HepG2 (cell line): Measurements from ENCODE around the gene PLCB1. TPM values are rescaled to one million over a fixed set of nuclear protein-coding genes. Genes with fewer than 3 reads are reported as not detected.

Experiments
- ATAC-seq: fragments of 200-7000 bp; cut with Tn5 transposase; 3 replicates; pipeline ENCODE4 v1.9.1; 2020; ENCODE audit warnings: mild to moderate bottlenecking, moderate library complexity
- BruUV-seq: library from RNA; stranded (reverse); fragments of 400-500 nt; replicated peaks from 2 replicates; lab custom pipeline; 2021; lab: Mats Ljungman, UMichigan
- CTCF ChIA-PET: fragments of 300-600 bp; formaldehyde crosslinking; extraction: SDS; loops from one replicate; lab custom pipeline; 2021; ENCODE audit warnings: low total read pairs, inconsistent platforms, low intra/inter-chr PET ratio; lab: Yijun Ruan, JAX
- POLR2A ChIA-PET: fragments of 350-600 bp; sonication (Branson Sonifier 250); formaldehyde crosslinking; loops from one replicate; lab custom pipeline; 2020; ENCODE audit warnings: antibody characterized with exemption, inconsistent platforms; lab: Yijun Ruan, JAX
- DNase-seq: peaks from one replicate; pipeline ENCODE4 v3.0.0-alpha.2; 2015; ENCODE audit warnings: low spot score
- FAIRE-seq: peaks from 3 replicates; lab custom pipeline; 2011; peaks lifted over from hg19 to GRCh38; lab: Jason Lieb, UNC
- H2AFZ ChIP-seq: one replicate; pipeline ENCODE4 v1.6.1; 2011; ENCODE audit warnings: low read length, inconsistent platforms
- H3K27ac ChIP-seq: fragments of 300-600 bp; 3 replicates; pipeline ENCODE4 v1.8.0; 2011; ENCODE audit warnings: mixed run types, mild to moderate bottlenecking, mixed read lengths, low read length, inconsistent platforms; ENCODE audit not compliant: insufficient read depth; ENCODE audit errors: extremely low read length
- H3K27me3 ChIP-seq, 2 experiments: fragments of 200-600 bp in 1 of 2; 2 replicates in 1 of 2; 3 replicates in 1 of 2; pipeline versions ENCODE4 v1.6.0 to v1.8.0; 2011; ENCODE audit warnings: low read length in 2 of 2, mild to moderate bottlenecking in 2 of 2, moderate library complexity in 2 of 2, inconsistent platforms in 1 of 2; ENCODE audit not compliant: insufficient read depth in 2 of 2, control insufficient read depth in 1 of 2
- H3K36me3 ChIP-seq, 2 experiments: fragments of 200-600 bp in 1 of 2; replicated peaks in 1 of 2; 2 replicates in 1 of 2; 3 replicates in 1 of 2; pipeline versions ENCODE4 v1.5.1 to v1.8.0; 2011; ENCODE audit warnings: low read length in 2 of 2, inconsistent platforms in 1 of 2; ENCODE audit not compliant: insufficient read depth in 2 of 2, control insufficient read depth in 1 of 2
- H3K4me1 ChIP-seq: 2 replicates; pipeline ENCODE4 v1.5.1; 2012; ENCODE audit warnings: low read length, inconsistent platforms; ENCODE audit not compliant: insufficient read depth
- H3K4me2 ChIP-seq: 2 replicates; pipeline ENCODE4 v1.6.0; 2011; ENCODE audit warnings: low read depth, low read length, inconsistent platforms
- H3K4me3 ChIP-seq, 3 experiments: fragments of 200-600 bp in 1 of 3; sonication (generic), shearing (Covaris generic) in 1 of 3; replicated peaks in 1 of 3; 2 replicates each; pipeline ENCODE4 v1.5.1; 2011 to 2016; ENCODE audit warnings: low read length in 3 of 3, inconsistent platforms in 2 of 3, low read depth in 2 of 3, mild to moderate bottlenecking in 2 of 3, control low read depth in 1 of 3, mixed read lengths in 1 of 3; ENCODE audit not compliant: insufficient read depth in 1 of 3
- H3K79me2 ChIP-seq: one replicate; pipeline ENCODE4 v1.6.1; 2011; ENCODE audit warnings: low read length, inconsistent platforms; ENCODE audit not compliant: insufficient read depth
- H3K9ac ChIP-seq: 2 replicates; pipeline ENCODE4 v1.6.0; 2011; ENCODE audit warnings: mild to moderate bottlenecking, low read depth, low read length, inconsistent platforms; ENCODE audit not compliant: insufficient read depth
- H3K9me3 ChIP-seq: 2 replicates; pipeline ENCODE4 v1.5.1; 2012; ENCODE audit warnings: mild to moderate bottlenecking, low read length
- H4K20me1 ChIP-seq: 2 replicates; pipeline ENCODE4 v1.6.0; 2011; ENCODE audit warnings: inconsistent platforms, mild to moderate bottlenecking, low read length, moderate library complexity; ENCODE audit not compliant: insufficient read depth
- CREB1 ChIP-seq, 2 experiments: fragments of 450-650 bp in 1 of 2; IDR thresholded peaks; 2 replicates each; pipeline ENCODE4 v1.6.1; 2016 to 2017; ENCODE audit warnings: control low read depth in 1 of 2, mild to moderate bottlenecking in 1 of 2, missing compliant biosample characterization in 1 of 2, missing genetic modification characterization in 1 of 2
- EZH2 ChIP-seq: conservative IDR thresholded peaks from 2 replicates; pipeline ENCODE4 v1.6.1; 2012; ENCODE audit warnings: mild to moderate bottlenecking, low read depth, low read length, moderate library complexity
- GLI4 ChIP-seq: sonication (generic); formaldehyde crosslinking; IDR thresholded peaks from 2 replicates; pipeline ENCODE4 v1.5.1; 2020; ENCODE audit warnings: missing genetic modification reagents, mild to moderate bottlenecking, moderate library complexity, borderline replicate concordance
- NBN ChIP-seq: fragments of 450-650 bp; conservative IDR thresholded peaks from 2 replicates; pipeline ENCODE4 v1.6.1; 2017
- SOX13 ChIP-seq, 3 experiments: fragments of 450-650 bp in 1 of 3; sonication (generic) in 1 of 3; formaldehyde crosslinking in 1 of 3; IDR thresholded peaks in 2 of 3; conservative IDR thresholded peaks in 1 of 3; 2 replicates each; pipeline versions ENCODE4 v1.5.0 to v1.6.1; 2016 to 2020; ENCODE audit warnings: antibody characterized with exemption in 1 of 3, mild to moderate bottlenecking in 1 of 3, missing compliant biosample characterization in 1 of 3, missing genetic modification reagents in 1 of 3, moderate library complexity in 1 of 3
- ZFAT ChIP-seq: sonication (generic); formaldehyde crosslinking; conservative IDR thresholded peaks from 2 replicates; pipeline ENCODE4 v1.8.1; 2023; ENCODE audit warnings: missing genetic modification reagents, inconsistent platforms
- ZNF639 ChIP-seq: conservative IDR thresholded peaks from 2 replicates; pipeline ENCODE4 v1.6.1; 2018; ENCODE audit warnings: missing genetic modification reagents
- ZSCAN21 ChIP-seq: sonication (generic); formaldehyde crosslinking; IDR thresholded peaks from 2 replicates; pipeline ENCODE4 v1.8.0; 2022; ENCODE audit warnings: mild to moderate bottlenecking, missing genetic modification reagents, moderate library complexity, borderline replicate concordance
- WGBS: methylation state at CpG from one replicate; pipeline ENCODE4 v1.1.6; 2017; ENCODE audit warnings: low lambda C conversion rate; 5-methylcytosine and 5-hydroxymethylcytosine counted together
- in situ Hi-C: cut with HindIII; loops from 2 replicates; pipeline ENCODE4 v1.10.0; 2017; ENCODE audit warnings: low pct_unique_long_range_greater_than_20kb; ENCODE audit not compliant: extremely low pct_ligation_motif_present
- intact Hi-C: fragments of 100-400 bp; cut with micrococcal nuclease; formaldehyde crosslinking; loops from one replicate; pipeline ENCODE4 v1.10.0; 2022; ENCODE audit not compliant: unreplicated experiment
- polyA plus RNA-seq, 8 experiments: library from polyadenylated mRNA; depleted of rRNA in 3 of 8; stranded (reverse) in 7 of 8; unstranded in 1 of 8; fragments of >200 nt; fragmentation: Illumina TruSeq in 4 of 8; extraction: Trizol in 4 of 8; gene quantifications; 2 replicates each; pipeline versions ENCODE4 v1.2.1 to v1.2.3, GENCODE V29; 2011 to 2016; ENCODE audit warnings: low read depth in 4 of 8, missing spikeins in 1 of 8, mixed read lengths in 1 of 8; ENCODE audit not compliant: insufficient read depth in 1 of 8
- total RNA-seq, 5 experiments: library from RNA; depleted of rRNA; stranded (reverse); fragments of >200 nt; fragmentation: Illumina TruSeq; extraction: Trizol; gene quantifications; 2 replicates each; pipeline ENCODE4 v1.2.3, GENCODE V29; 2016; ENCODE audit warnings: low read depth in 1 of 5
- TF ChIP-seq, protein P1 (sequence below): sonication (generic); formaldehyde crosslinking; IDR thresholded peaks from 2 replicates; pipeline ENCODE4 v1.4.0; 2020; ENCODE audit warnings: mild to moderate bottlenecking, missing genetic modification reagents

PLCB1 gene
- total and polyA plus RNA-seq, 2 of the 13 experiments (the other 11 are each of a cell fraction or from before 2014, with no cell fraction given) = 42.4 to 55.9 TPM

GRCh38 chr20:8714206-8714605, 582.1 kb downstream of the PLCB1 start (continued):
- no peak for TF ChIP-seq EZH2

DNA sequence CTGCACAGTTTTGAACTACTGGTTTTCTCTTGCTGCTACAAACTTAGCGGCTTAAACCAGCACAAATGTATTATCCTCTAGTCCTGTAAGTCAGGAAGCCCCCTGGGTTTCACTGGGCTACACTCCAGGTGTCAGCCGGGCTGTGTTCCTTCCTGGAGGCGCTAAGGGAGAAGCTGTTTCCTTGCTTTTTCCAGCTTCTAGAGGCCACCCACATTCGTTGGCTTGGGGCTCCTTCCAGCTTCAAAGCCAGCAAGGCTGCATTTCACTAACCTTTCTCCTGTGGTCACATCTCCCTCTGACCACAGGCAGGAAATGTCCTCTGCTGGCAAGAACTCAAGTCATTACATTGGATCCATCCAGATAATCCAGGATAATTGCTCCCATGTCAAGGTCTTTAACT, 586.2 kb downstream of the PLCB1 start:
- CTCF ChIA-PET = no interaction called here
- H3K27me3 ChIP-seq = no peaks in the 10 kb centered on the region
- DNase-seq (no peak), FAIRE-seq (no peak), ATAC-seq (no peak)
- H2AFZ ChIP-seq = no peak overlapping the region
- in situ Hi-C loops (no loop called here), intact Hi-C loops (no loop called here)
- no TSS peak for BruUV-seq
- POLR2A ChIA-PET = no interaction called here
- H3K36me3 ChIP-seq = peaks cover 17 to 35% of the 10 kb centered on the region in 2 experiments
- no peak overlapping the region for H3K4me3 ChIP-seq
- no peaks in the 10 kb centered on the region for H3K4me1 ChIP-seq
- no peak overlapping the region for H3K27ac ChIP-seq
- no peaks in the 10 kb centered on the region for H4K20me1 ChIP-seq
- H3K4me2 ChIP-seq = no peak overlapping the region
- 95% methylated on average over 4 of the region's 4 CpGs for WGBS
- no peak for TF ChIP-seq CREB1 (IDR thresholded peaks at IDR 0.05)
- no peak for TF ChIP-seq CREB1 (CRISPR knock-in tag; IDR thresholded peaks at IDR 0.05)
- TF ChIP-seq GLI4 = no peak
- no peak for TF ChIP-seq SOX13 (IDR thresholded peaks at IDR 0.05)
- no peak for TF ChIP-seq SOX13 (CRISPR knock-in tag; conservative IDR thresholded peaks at IDR 0.05 in 1 of 2, IDR thresholded peaks at IDR 0.05 in 1 of 2)
- no peak for TF ChIP-seq NBN
- TF ChIP-seq, protein P1, sequence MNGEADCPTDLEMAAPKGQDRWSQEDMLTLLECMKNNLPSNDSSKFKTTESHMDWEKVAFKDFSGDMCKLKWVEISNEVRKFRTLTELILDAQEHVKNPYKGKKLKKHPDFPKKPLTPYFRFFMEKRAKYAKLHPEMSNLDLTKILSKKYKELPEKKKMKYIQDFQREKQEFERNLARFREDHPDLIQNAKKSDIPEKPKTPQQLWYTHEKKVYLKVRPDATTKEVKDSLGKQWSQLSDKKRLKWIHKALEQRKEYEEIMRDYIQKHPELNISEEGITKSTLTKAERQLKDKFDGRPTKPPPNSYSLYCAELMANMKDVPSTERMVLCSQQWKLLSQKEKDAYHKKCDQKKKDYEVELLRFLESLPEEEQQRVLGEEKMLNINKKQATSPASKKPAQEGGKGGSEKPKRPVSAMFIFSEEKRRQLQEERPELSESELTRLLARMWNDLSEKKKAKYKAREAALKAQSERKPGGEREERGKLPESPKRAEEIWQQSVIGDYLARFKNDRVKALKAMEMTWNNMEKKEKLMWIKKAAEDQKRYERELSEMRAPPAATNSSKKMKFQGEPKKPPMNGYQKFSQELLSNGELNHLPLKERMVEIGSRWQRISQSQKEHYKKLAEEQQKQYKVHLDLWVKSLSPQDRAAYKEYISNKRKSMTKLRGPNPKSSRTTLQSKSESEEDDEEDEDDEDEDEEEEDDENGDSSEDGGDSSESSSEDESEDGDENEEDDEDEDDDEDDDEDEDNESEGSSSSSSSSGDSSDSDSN (CRISPR knock-in tag) = no peak
- no peak for TF ChIP-seq ZNF639 (CRISPR knock-in tag)
- no peak for TF ChIP-seq ZSCAN21 (CRISPR knock-in tag)
- TF ChIP-seq ZFAT (CRISPR knock-in tag) = no peak
- H3K79me2 ChIP-seq = no peaks in the 10 kb centered on the region
- H3K9me3 ChIP-seq = no peaks in the 10 kb centered on the region
- no peak overlapping the region for H3K9ac ChIP-seq
